Measurements from ENCODE around the gene MTHFSD. TPM values are rescaled to one million over a fixed set of nuclear protein-coding genes. Genes with fewer than 3 reads are reported as not detected.

Gene MTHFSD
- total RNA-seq, 1 donor from 2014 or later: 8.1 TPM

DNA sequence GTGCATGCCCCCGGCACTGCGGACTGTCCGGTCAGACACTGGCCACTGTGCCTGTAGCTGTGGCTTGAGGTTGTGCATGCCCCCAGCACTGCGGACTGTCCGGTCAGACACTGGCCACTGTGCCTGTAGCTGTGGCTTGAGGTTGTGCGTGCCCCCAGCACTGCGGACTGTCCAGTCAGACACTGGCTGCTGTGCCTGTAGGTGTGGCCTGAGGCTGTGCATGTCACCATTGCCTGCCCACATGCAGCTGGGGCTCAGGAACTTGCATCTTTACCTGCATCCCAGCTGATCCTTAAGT lies 5.2 kb downstream of the MTHFSD start:
- peaks cover 18% of the 10 kb centered on the region for H3K4me1 Mint-ChIP-seq (ENCODE audit: low read depth)
- no peak overlapping the region for H3K4me3 Mint-ChIP-seq (ENCODE audit: unreplicated experiment)
- no peak for DNase-seq (ENCODE audit: low spot score)
- no peaks in the 10 kb centered on the region for H3K9me3 Mint-ChIP-seq (ENCODE audit: low read depth)
- no peaks in the 10 kb centered on the region for H3K36me3 Mint-ChIP-seq (ENCODE audit: low read depth)
- TF ChIP-seq, protein P1, sequence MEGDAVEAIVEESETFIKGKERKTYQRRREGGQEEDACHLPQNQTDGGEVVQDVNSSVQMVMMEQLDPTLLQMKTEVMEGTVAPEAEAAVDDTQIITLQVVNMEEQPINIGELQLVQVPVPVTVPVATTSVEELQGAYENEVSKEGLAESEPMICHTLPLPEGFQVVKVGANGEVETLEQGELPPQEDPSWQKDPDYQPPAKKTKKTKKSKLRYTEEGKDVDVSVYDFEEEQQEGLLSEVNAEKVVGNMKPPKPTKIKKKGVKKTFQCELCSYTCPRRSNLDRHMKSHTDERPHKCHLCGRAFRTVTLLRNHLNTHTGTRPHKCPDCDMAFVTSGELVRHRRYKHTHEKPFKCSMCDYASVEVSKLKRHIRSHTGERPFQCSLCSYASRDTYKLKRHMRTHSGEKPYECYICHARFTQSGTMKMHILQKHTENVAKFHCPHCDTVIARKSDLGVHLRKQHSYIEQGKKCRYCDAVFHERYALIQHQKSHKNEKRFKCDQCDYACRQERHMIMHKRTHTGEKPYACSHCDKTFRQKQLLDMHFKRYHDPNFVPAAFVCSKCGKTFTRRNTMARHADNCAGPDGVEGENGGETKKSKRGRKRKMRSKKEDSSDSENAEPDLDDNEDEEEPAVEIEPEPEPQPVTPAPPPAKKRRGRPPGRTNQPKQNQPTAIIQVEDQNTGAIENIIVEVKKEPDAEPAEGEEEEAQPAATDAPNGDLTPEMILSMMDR (IDR thresholded peaks at IDR 0.05): no peak
- H3K27ac Mint-ChIP-seq (ENCODE audit: unreplicated experiment): no peak overlapping the region
- H3K27me3 Mint-ChIP-seq (ENCODE audit: low read depth): no peaks in the 10 kb centered on the region

DNA sequence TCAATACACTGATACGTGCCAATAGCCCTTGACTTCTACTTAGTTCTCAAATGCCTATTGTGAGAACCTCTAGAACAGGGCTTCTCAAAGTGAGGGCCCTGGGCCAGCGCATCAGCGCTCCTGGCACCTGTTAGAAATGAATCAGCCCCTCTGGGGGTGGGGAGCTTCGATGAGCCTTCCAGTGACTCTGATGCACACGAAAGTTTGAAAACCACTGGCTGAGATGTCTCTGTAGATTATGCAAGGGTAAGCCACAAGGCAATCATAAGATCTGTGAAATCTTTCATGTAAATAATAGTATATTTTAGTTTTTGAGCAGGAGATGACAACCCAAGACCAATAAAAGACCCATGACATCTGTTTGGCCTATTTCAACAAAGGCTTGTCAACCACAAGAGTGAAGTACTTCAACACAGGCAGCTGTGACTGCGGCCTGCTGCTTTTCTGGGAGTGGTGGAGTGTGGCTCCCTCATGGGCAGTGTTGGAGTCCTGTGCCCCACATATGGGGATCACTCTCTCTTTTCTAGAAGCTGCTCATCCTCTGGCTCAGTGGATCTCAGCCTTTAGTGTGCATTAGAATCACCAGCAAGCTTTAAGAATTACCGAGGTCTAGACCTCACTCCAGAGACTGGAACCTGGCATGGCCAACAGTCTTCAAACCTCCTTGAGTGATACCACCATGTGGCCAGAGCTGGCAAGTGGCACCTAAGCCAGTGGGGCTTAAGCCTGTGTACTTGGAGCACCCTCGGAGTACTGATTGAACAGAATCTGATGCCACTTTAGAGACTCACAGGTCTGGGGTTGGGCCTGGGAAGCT lies 5.8 kb downstream of the MTHFSD start:
- no peaks in the 10 kb centered on the region for H3K9me3 Mint-ChIP-seq (ENCODE audit: low read depth)
- H3K4me1 Mint-ChIP-seq (ENCODE audit: low read depth): peaks cover 16% of the 10 kb centered on the region
- no peak overlapping the region for H3K4me3 Mint-ChIP-seq (ENCODE audit: unreplicated experiment)
- no peaks in the 10 kb centered on the region for H3K27me3 Mint-ChIP-seq (ENCODE audit: low read depth)
- no peak for DNase-seq (ENCODE audit: low spot score)
- no peaks in the 10 kb centered on the region for H3K36me3 Mint-ChIP-seq (ENCODE audit: low read depth)
- TF ChIP-seq, protein P1 (IDR thresholded peaks at IDR 0.05): no peak
- H3K27ac Mint-ChIP-seq (ENCODE audit: unreplicated experiment): no peak overlapping the region

DNA sequence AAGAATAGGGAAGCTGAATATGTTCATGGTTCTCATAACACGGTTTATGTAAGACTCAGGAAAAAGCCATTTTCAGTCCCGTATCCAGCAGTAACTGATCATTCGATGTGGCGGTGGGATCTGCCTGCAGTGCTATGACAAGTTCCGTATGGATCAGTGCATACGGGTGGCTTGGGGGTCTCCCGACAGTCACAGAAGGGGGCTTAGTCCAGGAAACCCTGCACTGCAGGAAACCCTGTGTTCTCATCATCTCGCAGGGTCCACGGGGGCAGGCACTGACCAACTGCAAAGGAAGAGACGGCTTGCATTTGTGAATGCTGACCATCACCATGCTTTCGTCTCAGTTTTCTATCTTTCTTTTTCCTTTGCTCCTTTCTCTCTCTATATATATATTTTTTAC lies 7.7 kb downstream of the MTHFSD start:
- no peak overlapping the region for H3K27ac Mint-ChIP-seq (ENCODE audit: unreplicated experiment)
- H3K36me3 Mint-ChIP-seq (ENCODE audit: low read depth): no peaks in the 10 kb centered on the region
- TF ChIP-seq, protein P1 (IDR thresholded peaks at IDR 0.05): no peak
- H3K9me3 Mint-ChIP-seq (ENCODE audit: low read depth): no peaks in the 10 kb centered on the region
- H3K4me3 Mint-ChIP-seq (ENCODE audit: unreplicated experiment): no peak overlapping the region
- H3K4me1 Mint-ChIP-seq (ENCODE audit: low read depth): peaks cover 9% of the 10 kb centered on the region
- H3K27me3 Mint-ChIP-seq (ENCODE audit: low read depth): no peaks in the 10 kb centered on the region
- DNase-seq (ENCODE audit: low spot score): no peak

DNA sequence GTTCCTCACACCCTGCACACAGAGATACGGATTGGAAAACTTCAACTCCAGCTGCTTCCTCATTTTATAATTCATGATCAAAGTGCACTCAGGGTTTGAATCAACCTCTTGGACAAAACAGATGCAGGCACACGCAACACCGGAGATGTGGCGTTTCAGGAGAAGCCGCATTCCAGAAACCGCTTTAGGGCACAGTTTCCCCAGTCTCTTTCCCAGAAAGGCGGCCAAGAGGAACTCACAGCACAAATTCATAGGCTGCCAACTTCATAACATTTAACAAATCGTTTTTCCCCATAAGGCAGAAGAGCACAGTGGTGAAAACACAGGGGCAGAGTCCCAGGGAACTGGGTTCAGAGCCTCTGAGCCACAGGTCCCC lies 8.4 kb downstream of the MTHFSD start:
- Mint-ChIP-seq H3K36me3 (ENCODE audit: low read depth) (no peaks in the 10 kb centered on the region), H3K9me3 (ENCODE audit: low read depth) (no peaks in the 10 kb centered on the region), H3K27ac (ENCODE audit: unreplicated experiment) (no peak overlapping the region), H3K27me3 (ENCODE audit: low read depth) (no peaks in the 10 kb centered on the region), H3K4me1 (ENCODE audit: low read depth) (peaks cover 9% of the 10 kb centered on the region), H3K4me3 (ENCODE audit: unreplicated experiment) (no peak overlapping the region)
- TF ChIP-seq, protein P1 (IDR thresholded peaks at IDR 0.05): no peak
- no peak for DNase-seq (ENCODE audit: low spot score)

DNA sequence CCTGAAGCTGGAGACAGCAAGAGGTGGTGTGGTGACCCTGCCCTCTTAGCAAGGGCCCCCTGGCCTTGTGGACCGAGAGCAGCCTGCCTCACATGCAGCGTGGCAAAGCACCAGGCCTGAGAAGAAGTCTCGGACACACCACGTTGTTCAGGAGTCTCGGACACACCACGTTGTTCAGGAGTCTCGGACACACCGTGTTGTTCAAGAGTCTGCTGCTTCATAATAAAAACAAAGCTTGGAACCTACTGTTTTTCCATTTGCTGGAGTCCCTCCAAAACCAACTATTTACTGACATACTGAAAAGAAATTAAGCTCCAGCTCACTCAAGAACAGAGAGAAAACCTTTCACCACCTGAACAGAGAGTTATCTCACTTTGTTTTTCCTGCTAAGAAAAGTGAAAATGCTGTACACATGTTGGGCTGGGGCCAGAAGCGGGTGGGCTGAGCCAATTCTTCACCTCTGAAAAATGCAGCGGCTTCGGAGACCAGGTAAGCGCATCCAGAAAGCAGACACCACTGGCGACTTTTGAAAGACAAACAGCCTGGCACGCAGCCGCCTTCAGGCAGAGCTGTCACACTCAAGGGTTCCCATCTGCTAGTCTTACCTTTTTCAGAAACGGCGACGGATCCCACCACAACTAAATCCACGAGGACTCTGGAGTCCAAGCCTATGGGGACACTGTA lies 8.9 kb downstream of the MTHFSD start:
- TF ChIP-seq, protein P1 (IDR thresholded peaks at IDR 0.05): no peak
- Mint-ChIP-seq H3K27ac (ENCODE audit: unreplicated experiment) (peak overlapping the region; percentile 25), H3K9me3 (ENCODE audit: low read depth) (no peaks in the 10 kb centered on the region), H3K36me3 (ENCODE audit: low read depth) (peaks cover under 1% of the 10 kb centered on the region), H3K27me3 (ENCODE audit: low read depth) (no peaks in the 10 kb centered on the region), H3K4me1 (ENCODE audit: low read depth) (peaks cover 9% of the 10 kb centered on the region), H3K4me3 (ENCODE audit: unreplicated experiment) (no peak overlapping the region)
- DNase-seq (ENCODE audit: low spot score): no peak
